ENCODE measurements around the gene WDFY3.

The WDFY3 gene

DNA sequence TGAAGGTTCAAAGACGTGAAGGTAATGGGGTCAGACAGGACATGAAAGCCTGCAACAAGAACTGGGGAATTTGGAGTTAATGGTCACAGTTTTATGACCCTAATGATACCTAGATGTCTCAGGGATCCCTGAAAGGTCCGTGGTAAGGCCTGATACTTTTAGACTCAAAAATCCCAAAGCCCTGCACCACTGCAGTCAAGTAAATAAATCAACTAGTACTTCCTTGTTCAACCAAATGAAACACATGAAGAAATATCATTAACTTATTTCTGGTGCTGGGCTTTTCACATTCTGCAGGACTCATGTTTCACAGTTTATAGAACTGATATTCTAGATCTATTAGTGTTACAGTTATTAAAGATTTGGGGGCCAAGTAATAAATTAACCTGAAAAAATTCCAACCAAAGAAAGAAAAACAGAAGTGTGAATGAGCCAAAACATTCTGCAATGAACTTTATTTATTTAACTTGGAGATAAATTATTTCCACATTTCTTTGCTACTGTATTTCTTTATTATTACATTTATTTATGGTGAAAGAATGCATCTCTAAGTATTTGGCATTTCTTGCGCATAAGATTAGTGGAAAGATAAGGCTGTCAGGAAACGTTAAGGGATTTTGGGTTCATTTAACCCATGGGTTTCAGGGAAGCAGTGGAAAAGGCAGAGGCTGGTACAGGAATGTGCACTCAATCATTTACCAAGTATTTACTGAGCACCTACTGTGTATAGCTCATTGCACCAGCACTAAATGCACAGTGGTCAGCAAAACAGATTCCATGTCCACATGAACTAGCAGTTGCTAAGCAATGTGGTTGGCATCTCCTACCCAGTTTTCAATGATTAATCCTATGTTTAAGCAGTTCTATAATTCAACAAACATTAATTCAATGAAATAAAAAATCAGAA lies 8.7 kb downstream of the WDFY3 start:
- Histone ChIP-seq H3K4me1 (peaks cover 0 to 90% (median 10%) of the 10 kb centered on the region in 10 experiments; a peak in 12 of 20 replicates), H4K20me1 (peaks cover 56 to 100% (median 99%) of the 10 kb centered on the region in 11 experiments), H3K4me2 (peak overlapping the region in 2 of 11 experiments; percentile 34 to 75; a peak in 4 of 22 replicates), H3K9me3 (replicated peaks in 1 of 11) (peaks cover 0 to 9% (median 0%) of the 10 kb centered on the region in 11 experiments; a peak in 1 of 22 replicates), H3K27ac (no peak overlapping the region), H3K36me3 (peaks cover 0 to 15% (median 1%) of the 10 kb centered on the region in 11 experiments; a peak in 8 of 22 replicates), H3K27me3 (no peaks in the 10 kb centered on the region), H3K4me3 (no peak overlapping the region), H3K9ac (no peak overlapping the region)
- TF ChIP-seq Cebpa-rat (IDR thresholded peaks at IDR 0.05): no peak

DNA sequence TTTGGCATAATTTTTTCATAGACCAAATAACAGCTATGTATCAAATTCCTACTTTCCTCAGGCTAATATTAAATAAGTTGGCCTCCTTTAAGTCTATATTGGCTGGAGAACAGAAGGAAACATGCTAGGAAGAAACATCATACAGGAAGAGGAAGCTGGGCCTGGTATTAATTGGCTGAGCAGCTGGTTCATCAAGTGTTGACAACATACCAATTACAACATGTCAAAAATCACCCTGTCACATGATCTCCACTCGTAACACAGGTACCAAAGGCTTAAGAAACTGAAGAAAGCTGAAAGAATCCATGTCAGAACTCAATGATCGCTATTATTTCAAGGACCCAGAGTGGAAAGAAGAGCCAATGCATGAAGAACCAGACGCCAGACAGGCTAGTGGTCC lies 10.5 kb downstream of the WDFY3 start:
- peaks cover 0 to 82% (median 10%) of the 10 kb centered on the region in 10 experiments; a peak in 12 of 20 replicates for H3K4me1 ChIP-seq
- no peak overlapping the region for H3K27ac ChIP-seq
- no peak for TF ChIP-seq Cebpa-rat (IDR thresholded peaks at IDR 0.05)
- no peak overlapping the region for H3K4me3 ChIP-seq
- no peaks in the 10 kb centered on the region for H3K27me3 ChIP-seq
- peaks cover 0 to 13% (median 4%) of the 10 kb centered on the region in 11 experiments; a peak in 8 of 22 replicates for H3K36me3 ChIP-seq
- peaks cover 0 to 9% (median 0%) of the 10 kb centered on the region in 11 experiments; a peak in 1 of 22 replicates for H3K9me3 ChIP-seq (replicated peaks in 1 of 11)
- H4K20me1 ChIP-seq: peaks cover 62 to 100% (median 99%) of the 10 kb centered on the region in 11 experiments
- H3K4me2 ChIP-seq: peak overlapping the region in 3 of 11 experiments; percentile 6 to 37 (median 33); a peak in 4 of 22 replicates
- no peak overlapping the region for H3K9ac ChIP-seq

GRCh38 chr4:84954982-84955567 lies 11.4 kb downstream of the WDFY3 start:
- TF ChIP-seq Cebpa-rat (IDR thresholded peaks at IDR 0.05): no peak
- peaks cover 62 to 100% (median 99%) of the 10 kb centered on the region in 11 experiments for H4K20me1 ChIP-seq
- H3K36me3 ChIP-seq: peaks cover 0 to 21% (median 7%) of the 10 kb centered on the region in 11 experiments; a peak in 11 of 22 replicates
- no peak overlapping the region for H3K9ac ChIP-seq
- peaks cover 0 to 73% (median 7%) of the 10 kb centered on the region in 10 experiments; a peak in 12 of 20 replicates for H3K4me1 ChIP-seq
- H3K4me2 ChIP-seq: peak overlapping the region in 2 of 11 experiments; percentile 37 to 60; a peak in 4 of 22 replicates
- no peaks in the 10 kb centered on the region for H3K27me3 ChIP-seq
- H3K9me3 ChIP-seq (replicated peaks in 1 of 11): peaks cover 0 to 13% (median 0%) of the 10 kb centered on the region in 11 experiments; a peak in 6 of 22 replicates
- no peak overlapping the region for H3K4me3 ChIP-seq
- H3K27ac ChIP-seq: no peak overlapping the region

DNA sequence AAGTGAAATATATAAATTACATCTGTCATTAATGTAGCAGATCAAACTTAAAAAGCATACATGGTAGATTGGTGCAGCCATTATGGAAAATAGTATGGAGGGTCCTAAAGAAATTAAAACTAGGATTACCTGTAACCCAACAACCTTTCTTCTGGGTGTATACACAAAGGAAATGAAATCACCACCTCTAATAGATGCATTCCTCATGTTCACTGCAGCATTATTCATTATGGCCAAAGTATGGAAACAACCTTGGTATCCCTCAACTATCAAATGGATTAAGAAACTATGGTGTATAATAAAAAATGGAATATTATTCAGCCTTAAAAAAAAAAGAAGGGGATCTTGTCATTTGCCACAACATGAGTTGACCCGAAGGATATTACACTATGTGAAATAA lies 13.7 kb downstream of the WDFY3 start:
- H3K4me1 ChIP-seq: peaks cover 0 to 69% (median 5%) of the 10 kb centered on the region in 10 experiments; a peak in 10 of 20 replicates
- H3K36me3 ChIP-seq: peaks cover 0 to 20% (median 7%) of the 10 kb centered on the region in 11 experiments; a peak in 10 of 22 replicates
- H3K4me2 ChIP-seq: no peak overlapping the region
- H3K4me3 ChIP-seq: no peak overlapping the region
- no peak overlapping the region for H3K27ac ChIP-seq
- H4K20me1 ChIP-seq: peaks cover 60 to 100% (median 98%) of the 10 kb centered on the region in 11 experiments
- no peak for TF ChIP-seq Cebpa-rat (IDR thresholded peaks at IDR 0.05)
- H3K27me3 ChIP-seq: no peaks in the 10 kb centered on the region
- no peak overlapping the region for H3K9ac ChIP-seq
- peaks cover 0 to 13% (median 0%) of the 10 kb centered on the region in 11 experiments; a peak in 6 of 22 replicates for H3K9me3 ChIP-seq (replicated peaks in 1 of 11)

- H3K4me3 ChIP-seq: no peak overlapping the region
- H3K9ac ChIP-seq: no peak overlapping the region
- H3K27me3 ChIP-seq: no peaks in the 10 kb centered on the region
- peaks cover 57 to 100% (median 96%) of the 10 kb centered on the region in 11 experiments for H4K20me1 ChIP-seq
- no peak overlapping the region for H3K27ac ChIP-seq
- peaks cover 0 to 69% (median 5%) of the 10 kb centered on the region in 10 experiments; a peak in 10 of 20 replicates for H3K4me1 ChIP-seq
- peaks cover 0 to 23% (median 7%) of the 10 kb centered on the region in 11 experiments; a peak in 10 of 22 replicates for H3K36me3 ChIP-seq
- no peak for TF ChIP-seq Cebpa-rat (IDR thresholded peaks at IDR 0.05)
- 0 out of 22 replicates have a peak overlapping the region, but pooled peaks of 1 of the 11 experiments have one; percentile 7 for H3K4me2 ChIP-seq
- peaks cover 0 to 13% (median 0%) of the 10 kb centered on the region in 11 experiments; a peak in 6 of 22 replicates for H3K9me3 ChIP-seq (replicated peaks in 1 of 11)
These were observed 14.5 kb downstream of the WDFY3 start for GRCh38 chr4:84952004-84952403.

DNA sequence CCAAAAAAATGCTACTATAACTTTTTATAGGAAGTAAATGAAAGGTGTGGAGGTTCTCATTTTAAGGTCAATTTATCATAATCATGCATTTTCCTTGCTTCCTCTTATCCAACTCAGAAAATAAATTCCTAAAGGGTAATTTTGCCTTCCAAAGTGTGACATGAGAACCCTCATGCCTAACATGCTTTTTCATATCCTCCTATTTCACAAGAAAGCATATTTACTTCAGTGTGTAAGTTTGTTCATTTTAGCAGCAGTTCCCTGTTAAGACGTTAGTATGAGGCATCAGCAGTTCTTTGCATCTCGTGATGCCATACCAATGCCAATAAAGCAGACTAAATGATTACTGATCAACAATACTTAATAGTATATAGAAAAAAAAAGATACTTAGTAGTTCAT lies 18.4 kb downstream of the WDFY3 start:
- peaks cover 4 to 29% (median 18%) of the 10 kb centered on the region in 11 experiments; a peak in 21 of 22 replicates for H3K9me3 ChIP-seq (replicated peaks in 1 of 11)
- peak overlapping the region in 3 of 11 experiments; percentile 6 to 60 (median 43); a peak in 5 of 22 replicates for H3K4me2 ChIP-seq
- H3K4me1 ChIP-seq: peaks cover 10 to 70% (median 17%) of the 10 kb centered on the region in 10 experiments; a peak in 18 of 20 replicates
- no peak overlapping the region for H3K4me3 ChIP-seq
- peaks cover 55 to 100% (median 86%) of the 10 kb centered on the region in 11 experiments for H4K20me1 ChIP-seq
- H3K9ac ChIP-seq: no peak overlapping the region
- H3K27me3 ChIP-seq: no peaks in the 10 kb centered on the region
- peaks cover 6 to 58% (median 20%) of the 10 kb centered on the region in 11 experiments; a peak in 17 of 22 replicates for H3K36me3 ChIP-seq
- TF ChIP-seq Cebpa-rat (IDR thresholded peaks at IDR 0.05): no peak
- peak overlapping the region in 2 of 11 experiments; percentile 1 to 26; a peak in 3 of 22 replicates for H3K27ac ChIP-seq

GRCh38 chr4:84944947-84945346 lies 21.5 kb downstream of the WDFY3 start:
- Histone ChIP-seq H3K36me3 (peaks cover 6 to 69% (median 38%) of the 10 kb centered on the region in 11 experiments; a peak in 20 of 22 replicates), H4K20me1 (peaks cover 36 to 98% (median 60%) of the 10 kb centered on the region in 11 experiments), H3K4me1 (peaks cover 10 to 57% (median 17%) of the 10 kb centered on the region in 10 experiments; a peak in 18 of 20 replicates), H3K4me2 (peak overlapping the region in 2 of 11 experiments; percentile 16 to 66; a peak in 3 of 22 replicates), H3K4me3 (no peak overlapping the region), H3K9ac (no peak overlapping the region), H3K27me3 (no peaks in the 10 kb centered on the region), H3K9me3 (replicated peaks in 1 of 11) (peaks cover 32 to 54% (median 45%) of the 10 kb centered on the region in 11 experiments), H3K27ac (no peak overlapping the region)
- TF ChIP-seq Cebpa-rat (IDR thresholded peaks at IDR 0.05): no peak

GRCh38 chr4:84940960-84941359 lies 25.5 kb downstream of the WDFY3 start:
- Histone ChIP-seq H3K9ac (no peak overlapping the region), H3K4me3 (no peak overlapping the region), H3K27ac (no peak overlapping the region), H3K4me1 (peaks cover 1 to 52% (median 9%) of the 10 kb centered on the region in 10 experiments; a peak in 14 of 20 replicates), H3K4me2 (no peak overlapping the region), H4K20me1 (peaks cover 19 to 98% (median 64%) of the 10 kb centered on the region in 11 experiments), H3K36me3 (peaks cover 6 to 65% (median 38%) of the 10 kb centered on the region in 11 experiments; a peak in 20 of 22 replicates), H3K27me3 (no peaks in the 10 kb centered on the region), H3K9me3 (replicated peaks in 1 of 11) (peaks cover 32 to 57% (median 45%) of the 10 kb centered on the region in 11 experiments)
- no peak for TF ChIP-seq Cebpa-rat (IDR thresholded peaks at IDR 0.05)
